Upper lobe of right lung (tissue), 1 donor: ENCODE data around the gene ACTR5. TPM values are rescaled to one million over a fixed set of nuclear protein-coding genes. Genes with fewer than 3 reads are reported as not detected.

Experiments used
- ATAC-seq: fragments of 200-7000 bp; cut with Tn5 transposase; one replicate; pipeline ENCODE4 v1.9.1; 2020; ENCODE audit warnings: mild to moderate bottlenecking, moderate library complexity
- DNase-seq: peaks from one replicate; pipeline ENCODE4 v3.0.0-alpha.2; 2020
- H3K27ac ChIP-seq: fragments of 200-600 bp; one replicate; pipeline ENCODE4 v1.8.0; 2022
- H3K27me3 ChIP-seq: fragments of 200-600 bp; one replicate; pipeline ENCODE4 v1.8.0; 2022; ENCODE audit warnings: mild to moderate bottlenecking
- H3K36me3 ChIP-seq: fragments of 200-600 bp; one replicate; pipeline ENCODE4 v1.8.0; 2022
- H3K4me1 ChIP-seq: fragments of 200-600 bp; one replicate; pipeline ENCODE4 v1.8.0; 2022
- H3K4me3 ChIP-seq: fragments of 200-600 bp; one replicate; pipeline ENCODE4 v1.8.0; 2022; ENCODE audit warnings: mild to moderate bottlenecking
- H3K9me3 ChIP-seq: fragments of 200-600 bp; one replicate; pipeline ENCODE4 v1.8.0; 2022
- intact Hi-C: fragments of 100-400 bp; cut with DNase I; formaldehyde crosslinking; loops from one replicate; pipeline ENCODE4 v1.11.0; 2022
- long read RNA-seq: library from polyadenylated mRNA; unstranded; transcript quantifications from one replicate; pipeline ENCODE4 v2.0.0, GENCODE V29; 2021
- total RNA-seq: library from RNA; stranded (reverse); fragmentation: NEBNext Ultra II Directional; extraction: Animal tissue kit (Norgen Biotek cat#: 25700); gene quantifications from one replicate; pipeline ENCODE4 v1.2.1, GENCODE V29; 2021
- TF ChIP-seq, protein P1 (sequence below): fragments of 200-600 bp; IDR thresholded peaks from one replicate; pipeline ENCODE4 v1.8.0; 2022; ENCODE audit warnings: antibody characterized with exemption
- donor health status: DM: no; HTN: yes; CAD: no; lungs with severe emphysema.

The ACTR5 gene
- total RNA-seq, result 7.0 TPM
- long read RNA-seq, transcript ACTR5-201 (9 exons, 2,565 nt), result major isoform, 18 of 26 reads
- long read RNA-seq, partial matches to known transcripts, result 0 of 26 reads
- long read RNA-seq, other reads (novel, unspliced or antisense), result 8 of 26 reads

DNA sequence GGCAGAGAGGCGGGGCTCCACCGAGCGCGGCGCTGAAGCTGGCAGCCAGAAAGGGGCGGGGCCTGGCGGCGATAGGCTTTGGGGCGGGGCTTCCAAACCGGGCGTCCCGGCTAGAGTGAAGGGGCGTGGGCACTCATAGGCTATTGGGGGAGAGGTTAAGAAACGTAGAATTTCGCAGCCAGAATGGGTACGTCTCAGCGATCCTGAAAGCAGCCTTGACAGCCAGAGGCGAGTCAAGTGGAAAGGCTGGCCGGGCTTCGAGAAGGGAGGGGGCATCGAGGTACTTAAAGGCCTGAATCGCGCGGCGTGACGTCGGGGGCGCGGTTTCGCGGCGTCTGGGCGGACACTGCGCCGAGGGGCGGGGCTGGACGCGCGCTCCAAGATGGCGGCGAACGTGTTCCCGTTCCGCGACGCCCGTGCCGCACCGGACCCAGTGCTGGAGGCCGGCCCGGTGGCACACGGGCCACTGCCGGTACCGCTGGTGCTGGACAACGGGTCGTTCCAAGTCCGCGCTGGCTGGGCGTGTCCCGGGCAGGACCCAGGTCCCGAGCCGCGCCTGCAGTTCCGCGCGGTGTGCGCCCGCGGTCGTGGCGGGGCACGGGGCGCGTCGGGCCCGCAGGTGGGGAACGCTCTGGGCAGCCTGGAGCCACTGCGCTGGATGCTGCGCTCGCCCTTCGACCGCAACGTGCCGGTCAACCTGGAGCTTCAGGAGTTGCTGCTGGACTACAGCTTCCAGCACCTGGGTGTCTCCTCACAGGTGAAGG, at the start of gene ACTR5:
Gene ACTR5, plus strand, starts transcription at position 364 of the 764 bp plus-strand sequence. Its CDS starts 19 bp downstream, at position 383.
- no peaks in the 10 kb centered on the region for H3K9me3 ChIP-seq
- ATAC-seq, result peak; percentile 98
- intact Hi-C loops, result no loop called here
- H3K27ac ChIP-seq, result peak within 1 kb of the TSS; percentile 84
- H3K27me3 ChIP-seq, result peaks cover under 1% of the 10 kb centered on the region
- H3K36me3 ChIP-seq, result peaks cover 18% of the 10 kb centered on the region
- TF ChIP-seq, protein P1, sequence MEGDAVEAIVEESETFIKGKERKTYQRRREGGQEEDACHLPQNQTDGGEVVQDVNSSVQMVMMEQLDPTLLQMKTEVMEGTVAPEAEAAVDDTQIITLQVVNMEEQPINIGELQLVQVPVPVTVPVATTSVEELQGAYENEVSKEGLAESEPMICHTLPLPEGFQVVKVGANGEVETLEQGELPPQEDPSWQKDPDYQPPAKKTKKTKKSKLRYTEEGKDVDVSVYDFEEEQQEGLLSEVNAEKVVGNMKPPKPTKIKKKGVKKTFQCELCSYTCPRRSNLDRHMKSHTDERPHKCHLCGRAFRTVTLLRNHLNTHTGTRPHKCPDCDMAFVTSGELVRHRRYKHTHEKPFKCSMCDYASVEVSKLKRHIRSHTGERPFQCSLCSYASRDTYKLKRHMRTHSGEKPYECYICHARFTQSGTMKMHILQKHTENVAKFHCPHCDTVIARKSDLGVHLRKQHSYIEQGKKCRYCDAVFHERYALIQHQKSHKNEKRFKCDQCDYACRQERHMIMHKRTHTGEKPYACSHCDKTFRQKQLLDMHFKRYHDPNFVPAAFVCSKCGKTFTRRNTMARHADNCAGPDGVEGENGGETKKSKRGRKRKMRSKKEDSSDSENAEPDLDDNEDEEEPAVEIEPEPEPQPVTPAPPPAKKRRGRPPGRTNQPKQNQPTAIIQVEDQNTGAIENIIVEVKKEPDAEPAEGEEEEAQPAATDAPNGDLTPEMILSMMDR, result no peak
- DNase-seq, result peak; percentile 98
- peak within 1 kb of the TSS; percentile 96 for H3K4me3 ChIP-seq
- H3K4me1 ChIP-seq, result peaks cover 16% of the 10 kb centered on the region

DNA sequence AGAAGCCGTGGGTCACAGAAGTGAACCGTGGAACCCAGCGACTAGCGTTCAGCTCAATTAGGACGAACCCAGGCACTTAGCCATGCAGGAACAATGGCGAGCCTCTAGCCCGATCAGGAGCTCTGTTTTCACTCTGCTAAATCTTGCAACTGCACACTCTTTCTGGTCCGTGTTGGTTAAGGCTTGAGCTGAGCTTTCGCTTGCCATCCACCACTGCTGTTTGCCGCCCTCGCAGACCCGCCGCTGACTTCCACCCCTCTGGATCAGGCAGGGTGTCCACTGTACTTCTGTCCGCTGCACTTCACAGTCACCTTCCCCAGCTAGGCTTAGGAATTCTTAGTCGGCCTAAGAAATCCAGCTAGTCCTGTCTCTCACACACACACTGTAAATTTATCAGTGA, 49.7 kb upstream of the ACTR5 start:
- Histone ChIP-seq H3K4me3 (no peak overlapping the region), H3K4me1 (no peaks in the 10 kb centered on the region), H3K9me3 (no peaks in the 10 kb centered on the region), H3K27me3 (peaks cover 37% of the 10 kb centered on the region), H3K27ac (no peak overlapping the region), H3K36me3 (no peaks in the 10 kb centered on the region)
- ATAC-seq (no peak), DNase-seq (no peak)
- intact Hi-C loops, result no loop called here
- TF ChIP-seq, protein P1, result no peak

DNA sequence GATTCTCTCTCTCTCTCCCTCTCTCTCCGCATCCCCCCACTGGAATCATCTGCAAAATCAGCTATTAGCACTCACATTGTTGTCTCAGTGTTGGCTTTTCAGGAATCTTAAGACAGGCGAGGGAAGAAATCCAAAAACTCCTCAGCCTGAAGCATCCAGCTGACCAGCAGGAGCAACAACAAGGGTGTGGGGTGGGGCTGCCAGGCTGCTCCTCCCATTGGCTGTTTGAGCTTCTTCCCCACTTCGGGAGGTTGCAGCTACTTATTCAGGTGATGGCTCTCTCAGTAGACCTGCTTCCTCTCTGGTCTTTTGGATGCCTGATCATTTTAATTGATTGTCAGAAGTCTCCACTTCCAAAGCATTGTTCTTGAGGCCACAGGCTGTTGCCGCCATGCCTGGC, 48.1 kb upstream of the ACTR5 start:
- Histone ChIP-seq H3K36me3 (no peaks in the 10 kb centered on the region), H3K27me3 (peaks cover 37% of the 10 kb centered on the region), H3K4me1 (no peaks in the 10 kb centered on the region), H3K4me3 (no peak overlapping the region), H3K27ac (no peak overlapping the region), H3K9me3 (no peaks in the 10 kb centered on the region)
- ATAC-seq, result no peak
- intact Hi-C loops, result no loop called here
- TF ChIP-seq, protein P1, result no peak
- DNase-seq, result no peak

DNA sequence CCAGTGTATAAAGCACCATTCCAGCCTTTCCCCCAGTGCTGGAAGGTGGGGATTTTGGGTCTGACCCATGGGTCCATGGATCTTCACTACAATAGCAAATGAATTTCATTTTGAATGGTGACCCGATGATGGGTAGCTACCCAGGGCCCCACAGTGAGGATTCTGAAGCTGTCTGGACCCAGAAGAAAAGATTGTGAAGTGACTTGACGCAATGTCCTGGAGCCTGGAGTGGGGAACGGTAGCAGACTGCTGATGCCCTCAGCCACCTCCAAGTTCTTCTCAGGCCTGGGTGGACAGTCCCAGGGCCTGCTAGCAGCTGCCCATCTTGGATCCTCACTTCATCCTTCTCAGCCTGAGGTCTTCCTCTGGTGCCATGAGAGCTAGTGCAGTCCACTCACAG, 47.3 kb upstream of the ACTR5 start:
- no peak overlapping the region for H3K4me3 ChIP-seq
- H3K36me3 ChIP-seq, result no peaks in the 10 kb centered on the region
- TF ChIP-seq, protein P1, result no peak
- H3K27ac ChIP-seq, result no peak overlapping the region
- ATAC-seq (no peak), DNase-seq (no peak)
- H3K27me3 ChIP-seq, result peaks cover 41% of the 10 kb centered on the region
- no peaks in the 10 kb centered on the region for H3K4me1 ChIP-seq
- intact Hi-C loops, result no loop called here
- no peaks in the 10 kb centered on the region for H3K9me3 ChIP-seq

DNA sequence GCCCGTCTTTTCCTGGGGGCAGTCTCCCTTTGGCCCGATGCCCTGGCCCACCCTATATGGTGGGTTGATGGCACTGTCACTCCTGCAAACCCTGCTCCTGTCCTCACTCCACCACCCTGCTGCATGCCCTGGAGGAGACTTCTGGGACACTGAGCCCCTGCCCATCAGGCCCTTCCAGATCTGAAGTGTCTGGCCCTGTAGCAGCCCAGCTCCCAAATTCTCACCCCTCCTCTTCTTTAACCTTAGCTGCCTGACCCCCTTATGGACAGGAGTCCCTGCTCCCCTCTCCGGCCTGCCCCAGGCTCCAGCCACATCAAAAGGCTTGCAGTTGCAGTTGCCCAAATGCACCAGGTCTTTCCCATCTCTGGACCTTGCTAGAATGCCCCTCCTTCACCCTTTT, 44.7 kb upstream of the ACTR5 start:
- TF ChIP-seq, protein P1, result no peak
- Histone ChIP-seq H3K27me3 (peaks cover 51% of the 10 kb centered on the region), H3K27ac (no peak overlapping the region), H3K36me3 (no peaks in the 10 kb centered on the region), H3K9me3 (no peaks in the 10 kb centered on the region), H3K4me3 (no peak overlapping the region), H3K4me1 (no peaks in the 10 kb centered on the region)
- DNase-seq (no peak), ATAC-seq (no peak)
- intact Hi-C loops, result no loop called here
